ENCODE results near the gene VEGFC. TPM values are rescaled to one million over a fixed set of nuclear protein-coding genes. Genes with fewer than 3 reads are reported as not detected.

VEGFC gene
- total RNA-seq, 1 experiment from 2014 or later, result 1.2 TPM

DNA sequence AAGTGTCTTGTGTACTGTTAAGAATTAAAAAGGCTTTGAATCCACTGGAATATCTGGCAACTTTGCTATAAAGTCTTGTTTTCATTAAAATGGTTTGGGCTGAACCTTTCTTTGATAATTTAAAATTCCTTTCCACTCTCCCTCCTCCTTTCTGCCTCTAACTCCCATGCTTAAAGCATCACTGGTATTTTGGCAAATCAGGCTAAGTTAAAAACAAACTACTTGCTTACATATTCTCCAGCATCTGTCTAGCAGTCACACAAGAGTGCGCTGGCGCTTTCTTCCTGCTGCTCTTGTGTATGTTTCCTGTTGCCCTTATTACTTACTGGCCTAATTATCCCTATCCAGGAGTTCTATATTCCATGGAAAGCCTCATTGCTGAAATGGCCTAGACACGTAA lies 136.6 kb downstream of the VEGFC start:
- H3K27ac Mint-ChIP-seq (ENCODE audit: unreplicated experiment), result no peak overlapping the region
- no peaks in the 10 kb centered on the region for H3K27me3 Mint-ChIP-seq (ENCODE audit: unreplicated experiment)
- H3K4me3 Mint-ChIP-seq (ENCODE audit: low read depth, unreplicated experiment), result no peak overlapping the region
- H3K4me1 Mint-ChIP-seq (ENCODE audit: low read depth, unreplicated experiment), result no peaks in the 10 kb centered on the region
- H3K36me3 Mint-ChIP-seq (ENCODE audit: insufficient read depth, unreplicated experiment), result no peaks in the 10 kb centered on the region
- DNase-seq, result no peak
- intact Hi-C loops (cut with micrococcal nuclease; ENCODE audit: unreplicated experiment), result no loop called here
- no peaks in the 10 kb centered on the region for H3K9me3 Mint-ChIP-seq (ENCODE audit: low read depth, unreplicated experiment)
- CTCF ChIA-PET, result no interaction called here
- TF ChIP-seq, protein P1, sequence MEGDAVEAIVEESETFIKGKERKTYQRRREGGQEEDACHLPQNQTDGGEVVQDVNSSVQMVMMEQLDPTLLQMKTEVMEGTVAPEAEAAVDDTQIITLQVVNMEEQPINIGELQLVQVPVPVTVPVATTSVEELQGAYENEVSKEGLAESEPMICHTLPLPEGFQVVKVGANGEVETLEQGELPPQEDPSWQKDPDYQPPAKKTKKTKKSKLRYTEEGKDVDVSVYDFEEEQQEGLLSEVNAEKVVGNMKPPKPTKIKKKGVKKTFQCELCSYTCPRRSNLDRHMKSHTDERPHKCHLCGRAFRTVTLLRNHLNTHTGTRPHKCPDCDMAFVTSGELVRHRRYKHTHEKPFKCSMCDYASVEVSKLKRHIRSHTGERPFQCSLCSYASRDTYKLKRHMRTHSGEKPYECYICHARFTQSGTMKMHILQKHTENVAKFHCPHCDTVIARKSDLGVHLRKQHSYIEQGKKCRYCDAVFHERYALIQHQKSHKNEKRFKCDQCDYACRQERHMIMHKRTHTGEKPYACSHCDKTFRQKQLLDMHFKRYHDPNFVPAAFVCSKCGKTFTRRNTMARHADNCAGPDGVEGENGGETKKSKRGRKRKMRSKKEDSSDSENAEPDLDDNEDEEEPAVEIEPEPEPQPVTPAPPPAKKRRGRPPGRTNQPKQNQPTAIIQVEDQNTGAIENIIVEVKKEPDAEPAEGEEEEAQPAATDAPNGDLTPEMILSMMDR (IDR thresholded peaks at IDR 0.05; ENCODE audit: unreplicated experiment), result no peak
- BruUV-seq (replicated peaks), result no TSS peak

GRCh38 chr4:176654565-176655216 lies 138.0 kb downstream of the VEGFC start:
- H3K27me3 Mint-ChIP-seq (ENCODE audit: unreplicated experiment), result no peaks in the 10 kb centered on the region
- no peaks in the 10 kb centered on the region for H3K9me3 Mint-ChIP-seq (ENCODE audit: low read depth, unreplicated experiment)
- no peaks in the 10 kb centered on the region for H3K36me3 Mint-ChIP-seq (ENCODE audit: insufficient read depth, unreplicated experiment)
- DNase-seq, result no peak
- no TSS peak for BruUV-seq (replicated peaks)
- no peaks in the 10 kb centered on the region for H3K4me1 Mint-ChIP-seq (ENCODE audit: low read depth, unreplicated experiment)
- CTCF ChIA-PET, result no interaction called here
- no peak overlapping the region for H3K27ac Mint-ChIP-seq (ENCODE audit: unreplicated experiment)
- TF ChIP-seq, protein P1 (IDR thresholded peaks at IDR 0.05; ENCODE audit: unreplicated experiment), result no peak
- H3K4me3 Mint-ChIP-seq (ENCODE audit: low read depth, unreplicated experiment), result no peak overlapping the region
- intact Hi-C loops (cut with micrococcal nuclease; ENCODE audit: unreplicated experiment), result loop anchor here (5.0 kb wide), 1 partner anchor 508 kb away; no protein-coding TSS in a partner anchor

GRCh38 chr4:176653401-176654220 lies 139.1 kb downstream of the VEGFC start:
- intact Hi-C loops (cut with micrococcal nuclease; ENCODE audit: unreplicated experiment), result loop anchor here (5.0 kb wide), 1 partner anchor 509 kb away; no protein-coding TSS in a partner anchor
- Mint-ChIP-seq H3K27me3 (ENCODE audit: unreplicated experiment) (no peaks in the 10 kb centered on the region), H3K9me3 (ENCODE audit: low read depth, unreplicated experiment) (no peaks in the 10 kb centered on the region), H3K4me1 (ENCODE audit: low read depth, unreplicated experiment) (no peaks in the 10 kb centered on the region), H3K36me3 (ENCODE audit: insufficient read depth, unreplicated experiment) (no peaks in the 10 kb centered on the region), H3K4me3 (ENCODE audit: low read depth, unreplicated experiment) (no peak overlapping the region), H3K27ac (ENCODE audit: unreplicated experiment) (no peak overlapping the region)
- no TSS peak for BruUV-seq (replicated peaks)
- CTCF ChIA-PET, result no interaction called here
- no peak for DNase-seq
- TF ChIP-seq, protein P1 (IDR thresholded peaks at IDR 0.05; ENCODE audit: unreplicated experiment), result no peak

- TF ChIP-seq, protein P1 (IDR thresholded peaks at IDR 0.05; ENCODE audit: unreplicated experiment), result no peak
- no peak overlapping the region for H3K4me3 Mint-ChIP-seq (ENCODE audit: low read depth, unreplicated experiment)
- no peaks in the 10 kb centered on the region for H3K27me3 Mint-ChIP-seq (ENCODE audit: unreplicated experiment)
- no peaks in the 10 kb centered on the region for H3K4me1 Mint-ChIP-seq (ENCODE audit: low read depth, unreplicated experiment)
- no peaks in the 10 kb centered on the region for H3K9me3 Mint-ChIP-seq (ENCODE audit: low read depth, unreplicated experiment)
- intact Hi-C loops (cut with micrococcal nuclease; ENCODE audit: unreplicated experiment), result no loop called here
- CTCF ChIA-PET, result no interaction called here
- H3K36me3 Mint-ChIP-seq (ENCODE audit: insufficient read depth, unreplicated experiment), result no peaks in the 10 kb centered on the region
- no peak overlapping the region for H3K27ac Mint-ChIP-seq (ENCODE audit: unreplicated experiment)
- BruUV-seq (replicated peaks), result no TSS peak
- no peak for DNase-seq
Observed at GRCh38 chr4:176646311-176646710, 146.4 kb downstream of the VEGFC start.

Measured in Calu3 (cell line).